Measurements from ENCODE around the gene PODXL.

PODXL gene

GRCh38 chr7:131563918-131564317, 7.5 kb upstream of the PODXL start:
- no peak for DNase-seq (ENCODE audit: low read depth)

- no peak for DNase-seq (ENCODE audit: low read depth)
These were observed 6.5 kb upstream of the PODXL start for GRCh38 chr7:131562941-131563340.

- no peak for DNase-seq (ENCODE audit: low read depth)
These were observed 3.6 kb upstream of the PODXL start for GRCh38 chr7:131560061-131560460.

GRCh38 chr7:131557652-131558385, 1.4 kb upstream of the PODXL start:
- DNase-seq (ENCODE audit: low read depth) = no peak

GRCh38 chr7:131556909-131557651, 652 bp upstream of the PODXL start:
- DNase-seq (ENCODE audit: low read depth) = no peak

- DNase-seq (ENCODE audit: low read depth) = no peak
These were observed 826 bp downstream of the PODXL start for GRCh38 chr7:131555552-131556052.

- DNase-seq (ENCODE audit: low read depth) = no peak
These were observed 1.4 kb downstream of the PODXL start for GRCh38 chr7:131554880-131555516.

GRCh38 chr7:131553931-131554330, 2.5 kb downstream of the PODXL start:
- no peak for DNase-seq (ENCODE audit: low read depth)

GRCh38 chr7:131552053-131552452, 4.4 kb downstream of the PODXL start:
- DNase-seq (ENCODE audit: low read depth) = no peak

GRCh38 chr7:131550846-131551245, 5.6 kb downstream of the PODXL start:
- no peak for DNase-seq (ENCODE audit: low read depth)

- no peak for DNase-seq (ENCODE audit: low read depth)
These were observed 8.1 kb downstream of the PODXL start for GRCh38 chr7:131548371-131548770.

- no peak for DNase-seq (ENCODE audit: low read depth)
These were observed 8.8 kb downstream of the PODXL start for GRCh38 chr7:131547589-131547988.

GRCh38 chr7:131546583-131547141, 9.8 kb downstream of the PODXL start:
- DNase-seq (ENCODE audit: low read depth) = no peak

- no peak for DNase-seq (ENCODE audit: low read depth)
These were observed 10.3 kb downstream of the PODXL start for GRCh38 chr7:131546126-131546525.

- no peak for DNase-seq (ENCODE audit: low read depth)
These were observed 11.8 kb downstream of the PODXL start for GRCh38 chr7:131544449-131545301.

- no peak for DNase-seq (ENCODE audit: low read depth)
These were observed 12.4 kb downstream of the PODXL start for GRCh38 chr7:131544021-131544420.

- DNase-seq (ENCODE audit: low read depth) = no peak
These were observed 13.1 kb downstream of the PODXL start for GRCh38 chr7:131543298-131543697.

GRCh38 chr7:131540491-131541162, 15.8 kb downstream of the PODXL start:
- DNase-seq (ENCODE audit: low read depth) = no peak

- no peak for DNase-seq (ENCODE audit: low read depth)
These were observed 17.6 kb downstream of the PODXL start for GRCh38 chr7:131538813-131539179.

- DNase-seq (ENCODE audit: low read depth) = no peak
These were observed 18.2 kb downstream of the PODXL start for GRCh38 chr7:131538071-131538812.

Measured in GM04504 (cell line).